T-cell (primary cell): Measurements from ENCODE around the gene FUCA1. TPM values are rescaled to one million over a fixed set of nuclear protein-coding genes. Genes with fewer than 3 reads are reported as not detected.
A peak's percentile ranks its signal among the peaks of the same experiment; 100 is the strongest.

Experiments
- ATAC-seq, 4 experiments: fragments of 200-7000 bp in 3 of 4; fragments of 150-1000 bp in 1 of 4; cut with Tn5 transposase; replicated peaks in 1 of 4; 1 replicate in 3 of 4; 2 replicates in 1 of 4; pipeline ENCODE4 v1.10.0; 2021; ENCODE audit warnings: moderate library complexity in 3 of 4, mild to moderate bottlenecking in 2 of 4, moderate number of reproducible peaks in 1 of 4
- CTCF ChIA-PET, 2 donors: fragments of 300-600 bp; sonication (Branson Sonifier 250); formaldehyde crosslinking; loops; one replicate each; lab custom pipeline; 2022; ENCODE audit warnings: antibody characterized with exemption in 2 of 2; lab: Charles Lee
- POLR2A ChIA-PET, 2 donors: fragments of 300-600 bp; sonication (Branson Sonifier 250); formaldehyde crosslinking; loops; one replicate each; lab custom pipeline; 2022; ENCODE audit warnings: antibody characterized with exemption in 2 of 2; lab: Charles Lee
- DNase-seq, 35 experiments: peaks; one replicate each; pipeline versions ENCODE4 v3.0.0 to v3.0.0-alpha.2; 2013 to 2023
- H3K27ac ChIP-seq: one replicate; pipeline ENCODE4 v1.5.1; 2013; ENCODE audit warnings: low read length
- H3K27me3 ChIP-seq, 2 experiments: replicated peaks in 1 of 2; 1 replicate in 1 of 2; 2 replicates in 1 of 2; pipeline versions ENCODE4 v1.6.1 to v1.7.0; 2013; ENCODE audit warnings: low read length in 1 of 2, mixed read lengths in 1 of 2; ENCODE audit not compliant: control insufficient read depth in 2 of 2, insufficient read depth in 2 of 2; ENCODE audit errors: extremely low read depth in 1 of 2
- H3K36me3 ChIP-seq, 2 donors: 1 replicate in 1 of 2; 2 replicates in 1 of 2; pipeline versions ENCODE4 v1.6.1 to v1.7.0; 2013; ENCODE audit warnings: low read length in 1 of 2; ENCODE audit not compliant: control insufficient read depth in 2 of 2, insufficient read depth in 1 of 2; ENCODE audit errors: extremely low read depth in 1 of 2
- H3K4me1 ChIP-seq, 2 experiments: 1 replicate in 1 of 2; 2 replicates in 1 of 2; pipeline versions ENCODE4 v1.6.1 to v1.7.0; 2013; ENCODE audit warnings: low read length in 2 of 2, mixed read lengths in 1 of 2; ENCODE audit not compliant: insufficient read depth in 2 of 2, control insufficient read depth in 1 of 2; ENCODE audit errors: extremely low read depth in 1 of 2
- H3K4me3 ChIP-seq, 2 donors: 1 replicate in 1 of 2; 2 replicates in 1 of 2; pipeline versions ENCODE4 v1.5.1 to v1.7.0; 2013; ENCODE audit warnings: mild to moderate bottlenecking in 2 of 2, low read length in 1 of 2, moderate library complexity in 1 of 2; ENCODE audit not compliant: control insufficient read depth in 1 of 2; ENCODE audit errors: extremely low read depth in 1 of 2
- H3K9me3 ChIP-seq: 2 replicates; pipeline ENCODE4 v1.7.0; 2013
- H3K27ac Mint-ChIP-seq, 2 donors: one replicate each; pipeline ENCODE4 v1.8.0; 2020 to 2021; ENCODE audit warnings: mild to moderate bottlenecking in 2 of 2, mixed read lengths in 2 of 2
- H3K27me3 Mint-ChIP-seq, 2 donors: one replicate each; pipeline ENCODE4 v1.8.0; 2021 to 2022; ENCODE audit warnings: mixed read lengths in 2 of 2
- H3K36me3 Mint-ChIP-seq: one replicate; pipeline ENCODE4 v1.8.0; 2021; ENCODE audit warnings: mixed read lengths
- H3K4me1 Mint-ChIP-seq, 3 donors: one replicate each; pipeline ENCODE4 v1.8.0; 2020 to 2022; ENCODE audit warnings: mixed read lengths in 3 of 3, mild to moderate bottlenecking in 1 of 3
- H3K4me3 Mint-ChIP-seq, 3 donors: one replicate each; pipeline ENCODE4 v1.8.0; 2020 to 2022; ENCODE audit warnings: mild to moderate bottlenecking in 3 of 3, mixed read lengths in 3 of 3, moderate library complexity in 3 of 3
- H3K9me3 Mint-ChIP-seq, 3 donors: one replicate each; pipeline ENCODE4 v1.8.0; 2020 to 2022; ENCODE audit warnings: mixed read lengths in 3 of 3
- WGBS: methylation state at CpG from one replicate; pipeline ENCODE4 v1.1.5; 2013; ENCODE audit warnings: missing lambda C conversion rate; ENCODE audit not compliant: insufficient coverage; 5-methylcytosine and 5-hydroxymethylcytosine counted together
- total RNA-seq, 35 experiments: library from RNA in 6 of 35; stranded (reverse) in 6 of 35; fragments of 120-200 nt in 1 of 35; gene quantifications; one replicate each; pipeline versions ENCODE4 v1.2.1 to v1.2.4 and lab custom pipeline; 2013 to 2026

The FUCA1 gene
- total RNA-seq, 5 donors from 2014 or later (not counting 1 experiment from before 2014, with no cell fraction given), result 5.6 to 11.5 (median 10.7) TPM

- H3K4me3 ChIP-seq, result peak overlapping the region in 1 of 2 donors; percentile 13
- DNase-seq (no peak), ATAC-seq (no peak)
- WGBS, result 88% methylated on average over 8 of the region's 8 CpGs
- H3K27ac ChIP-seq, result peak overlapping the region; percentile 2
- peaks cover 0 to 15% of the 10 kb centered on the region in 2 experiments for H3K27me3 ChIP-seq
- Mint-ChIP-seq H3K27ac (peak overlapping the region; percentile 79 to 84), H3K4me1 (peaks cover 54 to 62% (median 61%) of the 10 kb centered on the region in 3 donors), H3K27me3 (peaks cover 0 to 5% of the 10 kb centered on the region in 2 donors), H3K4me3 (peak overlapping the region; percentile 25 to 73 (median 53)), H3K36me3 (no peaks in the 10 kb centered on the region), H3K9me3 (no peaks in the 10 kb centered on the region)
- no peaks in the 10 kb centered on the region for H3K9me3 ChIP-seq
- H3K36me3 ChIP-seq, result no peaks in the 10 kb centered on the region
- H3K4me1 ChIP-seq, result peaks cover 20 to 72% of the 10 kb centered on the region in 2 experiments
- CTCF ChIA-PET, result no interaction called here
- POLR2A ChIA-PET, result interaction anchor here in 1 of 2 donors (0.5 kb wide), 1 partner anchor 173 kb away, joined by 3 read pairs; no protein-coding TSS in a partner anchor
Measured at GRCh38 chr1:23911921-23912320, 43.8 kb upstream of the FUCA1 start.

GRCh38 chr1:23910553-23911246, 42.6 kb upstream of the FUCA1 start:
- peak in 1 of 35 experiments; percentile 39 for DNase-seq
- peak overlapping the region in 1 of 2 donors; percentile 86 for H3K27ac Mint-ChIP-seq
- Histone ChIP-seq H3K36me3 (no peaks in the 10 kb centered on the region), H3K27me3 (peaks cover 0 to 15% of the 10 kb centered on the region in 2 experiments), H3K4me3 (peak overlapping the region in 1 of 2 donors; percentile 16), H3K9me3 (no peaks in the 10 kb centered on the region), H3K27ac (peak overlapping the region; percentile 43), H3K4me1 (peaks cover 20 to 65% of the 10 kb centered on the region in 2 experiments)
- WGBS, result 31% methylated on average over 5 of the region's 11 CpGs
- H3K36me3 Mint-ChIP-seq, result no peaks in the 10 kb centered on the region
- peaks cover 54 to 58% (median 57%) of the 10 kb centered on the region in 3 donors for H3K4me1 Mint-ChIP-seq
- no peaks in the 10 kb centered on the region for H3K9me3 Mint-ChIP-seq
- CTCF ChIA-PET, result interaction anchor here in 1 of 2 donors (0.6 to 0.9 kb wide), 4 partner anchors 49 to 159 kb away, joined by 4 to 5 read pairs (median 4); partner anchors contain the start of gene PNRC2
- peak overlapping the region in 2 of 3 donors; percentile 50 to 58 for H3K4me3 Mint-ChIP-seq
- POLR2A ChIA-PET, result no interaction called here
- peaks cover 0 to 5% of the 10 kb centered on the region in 2 donors for H3K27me3 Mint-ChIP-seq
- peak in 1 of 4 experiments; percentile 26 for ATAC-seq

- H3K9me3 ChIP-seq, result no peaks in the 10 kb centered on the region
- peaks cover 20 to 65% of the 10 kb centered on the region in 2 experiments for H3K4me1 ChIP-seq
- 66% methylated on average over 3 of the region's 8 CpGs for WGBS
- peaks cover 0 to 18% of the 10 kb centered on the region in 2 experiments for H3K27me3 ChIP-seq
- Mint-ChIP-seq H3K4me3 (peak overlapping the region in 2 of 3 donors; percentile 31 to 58), H3K4me1 (peaks cover 54 to 58% (median 57%) of the 10 kb centered on the region in 3 donors), H3K36me3 (no peaks in the 10 kb centered on the region), H3K27me3 (peaks cover 0 to 9% of the 10 kb centered on the region in 2 donors), H3K9me3 (no peaks in the 10 kb centered on the region), H3K27ac (peak overlapping the region in 1 of 2 donors; percentile 55)
- no peaks in the 10 kb centered on the region for H3K36me3 ChIP-seq
- ChIA-PET POLR2A (interaction anchor here in 1 of 2 donors (0.6 kb wide), 1 partner anchor 13 kb away, joined by 3 read pairs; no protein-coding TSS in a partner anchor), CTCF (interaction anchor here in 1 of 2 donors (0.6 to 0.9 kb wide), 4 partner anchors 50 to 160 kb away, joined by 4 to 5 read pairs (median 4); partner anchors contain the start of gene PNRC2)
- DNase-seq, result no peak
- H3K4me3 ChIP-seq, result no peak overlapping the region
- no peak for ATAC-seq
- H3K27ac ChIP-seq, result no peak overlapping the region
Measured at GRCh38 chr1:23910144-23910543, 42.1 kb upstream of the FUCA1 start.

- WGBS, result 49% methylated on average over 5 of the region's 10 CpGs
- Mint-ChIP-seq H3K4me1 (peaks cover 51 to 57% (median 54%) of the 10 kb centered on the region in 3 donors), H3K4me3 (peak overlapping the region in 1 of 3 donors; percentile 58), H3K27me3 (peaks cover 2 to 9% of the 10 kb centered on the region in 2 donors), H3K9me3 (no peaks in the 10 kb centered on the region), H3K36me3 (no peaks in the 10 kb centered on the region), H3K27ac (peak overlapping the region; percentile 46 to 61)
- peak overlapping the region; percentile 42 for H3K27ac ChIP-seq
- ChIA-PET POLR2A (no interaction called here), CTCF (interaction anchor here (0.5 to 0.9 kb wide), 2 partner anchors 19 to 138 kb away, joined by 3 to 4 read pairs; no protein-coding TSS in a partner anchor)
- no peaks in the 10 kb centered on the region for H3K9me3 ChIP-seq
- ATAC-seq (no peak), DNase-seq (no peak)
- peaks cover 0 to 18% of the 10 kb centered on the region in 2 experiments for H3K27me3 ChIP-seq
- H3K4me1 ChIP-seq, result peaks cover 20 to 65% of the 10 kb centered on the region in 2 experiments
- H3K4me3 ChIP-seq, result peak overlapping the region in 1 of 2 donors; percentile 19
- H3K36me3 ChIP-seq, result no peaks in the 10 kb centered on the region
Measured at GRCh38 chr1:23909412-23909811, 41.3 kb upstream of the FUCA1 start.

GRCh38 chr1:23908453-23909341, 40.6 kb upstream of the FUCA1 start:
- Mint-ChIP-seq H3K9me3 (no peaks in the 10 kb centered on the region), H3K27ac (peak overlapping the region; percentile 61 to 74), H3K4me3 (peak overlapping the region in 2 of 3 donors; percentile 24 to 58), H3K36me3 (no peaks in the 10 kb centered on the region), H3K27me3 (peaks cover 3 to 10% of the 10 kb centered on the region in 2 donors), H3K4me1 (peaks cover 47 to 53% (median 49%) of the 10 kb centered on the region in 3 donors)
- ATAC-seq (peak; percentile 60 to 71 (median 65)), DNase-seq (peak in 15 of 35 experiments; percentile 2 to 34 (median 15))
- Histone ChIP-seq H3K4me1 (peaks cover 20 to 58% of the 10 kb centered on the region in 2 experiments), H3K36me3 (no peaks in the 10 kb centered on the region), H3K27me3 (peaks cover 0 to 21% of the 10 kb centered on the region in 2 experiments), H3K27ac (peak overlapping the region; percentile 42), H3K4me3 (peak overlapping the region in 1 of 2 donors; percentile 19), H3K9me3 (no peaks in the 10 kb centered on the region)
- WGBS, result 13% methylated on average over 4 of the region's 9 CpGs
- CTCF ChIA-PET, result no interaction called here
- POLR2A ChIA-PET, result interaction anchor here in 1 of 2 donors (0.6 kb wide), 1 partner anchor 33 kb away, joined by 3 read pairs; no protein-coding TSS in a partner anchor
